Esophagus squamous epithelium (tissue), 4 donors: Measurements from ENCODE around the gene CCDC51.

ENCODE experiments used
- POLR2A ChIP-seq, 4 donors: fragments of 450-650 bp; IDR thresholded peaks; one replicate each; pipeline ENCODE4 v1.6.1; 2017; ENCODE audit warnings: antibody characterized with exemption in 4 of 4, mild to moderate bottlenecking in 4 of 4, moderate library complexity in 3 of 4
- TF ChIP-seq, protein P1 (sequence below), 6 experiments: fragments of 450-650 bp in 4 of 6; fragments of 200-600 bp in 2 of 6; sonication (generic) in 2 of 6; IDR thresholded peaks; one replicate each; pipeline ENCODE4 v1.5.1; 2016 to 2019; ENCODE audit warnings: antibody characterized with exemption in 6 of 6, mild to moderate bottlenecking in 4 of 6, moderate library complexity in 4 of 6

DNA sequence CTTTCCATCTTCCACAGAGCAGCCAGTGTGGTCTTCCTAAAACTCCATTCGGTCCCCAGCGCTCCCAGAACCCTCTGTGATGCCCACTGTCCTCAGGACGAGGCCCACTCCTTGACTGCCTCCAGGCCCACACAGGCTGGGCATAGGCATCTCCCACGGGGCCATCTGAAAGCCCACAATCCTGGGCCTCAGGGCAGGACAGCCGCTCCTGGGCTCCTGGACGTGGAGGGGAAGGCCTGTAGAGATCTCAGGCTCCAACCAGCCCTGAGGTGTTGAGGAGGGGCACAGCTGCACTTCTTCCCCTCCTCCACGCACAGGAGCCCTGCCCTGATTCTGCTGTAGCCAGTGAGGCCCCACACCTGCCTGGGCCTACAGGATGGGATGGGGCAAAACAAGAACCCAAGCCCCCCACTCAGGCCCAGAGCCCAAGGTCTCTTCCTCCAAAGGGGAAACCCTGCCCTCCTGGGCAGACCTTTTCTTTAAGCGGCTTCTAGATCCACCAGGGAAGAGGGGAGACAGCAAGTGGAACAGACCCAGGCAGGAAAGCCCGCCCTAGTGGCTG is 38.1 kb upstream of the CCDC51 start:
- TF ChIP-seq, protein P1, sequence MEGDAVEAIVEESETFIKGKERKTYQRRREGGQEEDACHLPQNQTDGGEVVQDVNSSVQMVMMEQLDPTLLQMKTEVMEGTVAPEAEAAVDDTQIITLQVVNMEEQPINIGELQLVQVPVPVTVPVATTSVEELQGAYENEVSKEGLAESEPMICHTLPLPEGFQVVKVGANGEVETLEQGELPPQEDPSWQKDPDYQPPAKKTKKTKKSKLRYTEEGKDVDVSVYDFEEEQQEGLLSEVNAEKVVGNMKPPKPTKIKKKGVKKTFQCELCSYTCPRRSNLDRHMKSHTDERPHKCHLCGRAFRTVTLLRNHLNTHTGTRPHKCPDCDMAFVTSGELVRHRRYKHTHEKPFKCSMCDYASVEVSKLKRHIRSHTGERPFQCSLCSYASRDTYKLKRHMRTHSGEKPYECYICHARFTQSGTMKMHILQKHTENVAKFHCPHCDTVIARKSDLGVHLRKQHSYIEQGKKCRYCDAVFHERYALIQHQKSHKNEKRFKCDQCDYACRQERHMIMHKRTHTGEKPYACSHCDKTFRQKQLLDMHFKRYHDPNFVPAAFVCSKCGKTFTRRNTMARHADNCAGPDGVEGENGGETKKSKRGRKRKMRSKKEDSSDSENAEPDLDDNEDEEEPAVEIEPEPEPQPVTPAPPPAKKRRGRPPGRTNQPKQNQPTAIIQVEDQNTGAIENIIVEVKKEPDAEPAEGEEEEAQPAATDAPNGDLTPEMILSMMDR (IDR thresholded peaks at IDR 0.05) = no peak
- no peak for TF ChIP-seq POLR2A (IDR thresholded peaks at IDR 0.05)
